WTC11 (cell line): ENCODE measurements around the gene TNFRSF4. TPM values are rescaled to one million over a fixed set of nuclear protein-coding genes. Genes with fewer than 3 reads are reported as not detected.
A peak's percentile ranks its signal among the peaks of the same experiment; 100 is the strongest.

Experiments
- ATAC-seq: fragments of 200-7000 bp; cut with Tn5 transposase; 2 replicates; pipeline ENCODE4 v1.10.0; 2021; ENCODE audit warnings: mild to moderate bottlenecking, moderate library complexity
- CTCF ChIA-PET: fragments of 300-600 bp; sonication (Branson Sonifier 250); formaldehyde crosslinking; loops from one replicate; lab custom pipeline; 2021; ENCODE audit warnings: antibody characterized with exemption; lab: Charles Lee
- POLR2A ChIA-PET: fragments of 350-600 bp; sonication (Branson Sonifier 250); formaldehyde crosslinking; loops from one replicate; lab custom pipeline; 2021; ENCODE audit warnings: antibody characterized with exemption; lab: Charles Lee
- DNase-seq: peaks from one replicate; pipeline ENCODE4 v3.0.0; 2021; ENCODE audit warnings: low spot score
- H3K27ac Mint-ChIP-seq: 2 replicates; pipeline ENCODE4 v1.8.0; 2021; ENCODE audit warnings: mixed read lengths
- H3K27me3 Mint-ChIP-seq: 2 replicates; pipeline ENCODE4 v1.8.0; 2021; ENCODE audit warnings: low read depth, mild to moderate bottlenecking, moderate library complexity, mixed read lengths
- H3K36me3 Mint-ChIP-seq: 2 replicates; pipeline ENCODE4 v1.8.0; 2021; ENCODE audit warnings: mixed read lengths
- H3K4me1 Mint-ChIP-seq: 2 replicates; pipeline ENCODE4 v1.8.0; 2022; ENCODE audit warnings: mixed read lengths
- H3K4me3 Mint-ChIP-seq: 2 replicates; pipeline ENCODE4 v1.8.0; 2021; ENCODE audit warnings: mild to moderate bottlenecking, moderate library complexity, mixed read lengths
- H3K9me3 Mint-ChIP-seq: 2 replicates; pipeline ENCODE4 v1.8.0; 2021; ENCODE audit warnings: mixed read lengths
- CREM ChIP-seq: sonication (generic); formaldehyde crosslinking; IDR thresholded peaks from 2 replicates; pipeline ENCODE4 v1.8.1; 2022; ENCODE audit warnings: mild to moderate bottlenecking, missing genetic modification reagents, moderate library complexity
- EMX1 ChIP-seq: fragments of 250-450 bp; sonication (Bioruptor Pico); IDR thresholded peaks from 2 replicates; pipeline ENCODE4 v1.8.0; 2021; ENCODE audit warnings: mild to moderate bottlenecking
- FOXK1 ChIP-seq: sonication (generic); formaldehyde crosslinking; IDR thresholded peaks from 2 replicates; pipeline ENCODE4 v1.8.0; 2022; ENCODE audit warnings: mild to moderate bottlenecking, moderate library complexity, missing genetic modification reagents
- FOXP1 ChIP-seq: sonication (generic); formaldehyde crosslinking; IDR thresholded peaks from 2 replicates; pipeline ENCODE4 v1.8.0; 2022; ENCODE audit warnings: missing genetic modification reagents, mild to moderate bottlenecking, moderate library complexity, borderline replicate concordance
- FOXP4 ChIP-seq: sonication (generic); formaldehyde crosslinking; IDR thresholded peaks from 2 replicates; pipeline ENCODE4 v1.8.0; 2022; ENCODE audit warnings: mild to moderate bottlenecking, missing genetic modification reagents
- GABPB1 ChIP-seq: sonication (generic); formaldehyde crosslinking; IDR thresholded peaks from 2 replicates; pipeline ENCODE4 v1.8.1; 2023; ENCODE audit warnings: mild to moderate bottlenecking, missing genetic modification reagents
- JUN ChIP-seq: sonication (generic); formaldehyde crosslinking; IDR thresholded peaks from 2 replicates; pipeline ENCODE4 v1.8.0; 2023; ENCODE audit warnings: mild to moderate bottlenecking, missing genetic modification reagents
- KAT7 ChIP-seq: sonication (generic); formaldehyde crosslinking; IDR thresholded peaks from 2 replicates; pipeline ENCODE4 v1.8.1; 2023; ENCODE audit warnings: missing genetic modification reagents, mild to moderate bottlenecking, borderline replicate concordance
- MAX ChIP-seq: sonication (generic); formaldehyde crosslinking; IDR thresholded peaks from 2 replicates; pipeline ENCODE4 v1.8.0; 2022; ENCODE audit warnings: mild to moderate bottlenecking, missing genetic modification reagents
- NR1H2 ChIP-seq: sonication (generic); formaldehyde crosslinking; IDR thresholded peaks from 2 replicates; pipeline ENCODE4 v1.9.0; 2021; ENCODE audit warnings: mild to moderate bottlenecking, moderate library complexity, missing genetic modification reagents
- PRDM15 ChIP-seq: sonication (generic); formaldehyde crosslinking; IDR thresholded peaks from 2 replicates; pipeline ENCODE4 v1.8.0; 2022; ENCODE audit warnings: missing genetic modification reagents
- RELA ChIP-seq: sonication (generic); formaldehyde crosslinking; IDR thresholded peaks from 2 replicates; pipeline ENCODE4 v1.8.1; 2022; ENCODE audit warnings: missing genetic modification reagents, mild to moderate bottlenecking, borderline replicate concordance
- SMAD3 ChIP-seq: sonication (generic); formaldehyde crosslinking; IDR thresholded peaks from 2 replicates; pipeline ENCODE4 v1.8.0; 2022; ENCODE audit warnings: missing genetic modification reagents, mild to moderate bottlenecking, borderline replicate concordance
- SP1 ChIP-seq: sonication (generic); formaldehyde crosslinking; conservative IDR thresholded peaks from 2 replicates; pipeline ENCODE4 v1.8.1; 2022; ENCODE audit warnings: missing genetic modification reagents
- STAT6 ChIP-seq: sonication (generic); formaldehyde crosslinking; conservative IDR thresholded peaks from 2 replicates; pipeline ENCODE4 v1.8.1; 2023; ENCODE audit warnings: mild to moderate bottlenecking, low read depth, missing genetic modification reagents, moderate library complexity
- TP53 ChIP-seq: sonication (generic); formaldehyde crosslinking; IDR thresholded peaks from 2 replicates; pipeline ENCODE4 v1.8.1; 2023; ENCODE audit warnings: mild to moderate bottlenecking, missing genetic modification reagents
- USF1 ChIP-seq: sonication (generic); formaldehyde crosslinking; IDR thresholded peaks from 2 replicates; pipeline ENCODE4 v1.8.0; 2022; ENCODE audit warnings: mild to moderate bottlenecking, missing genetic modification reagents
- ZNF232 ChIP-seq: sonication (generic); formaldehyde crosslinking; IDR thresholded peaks from 2 replicates; pipeline ENCODE4 v1.8.0; 2022; ENCODE audit warnings: mild to moderate bottlenecking, missing genetic modification reagents
- ZNF512 ChIP-seq: sonication (generic); formaldehyde crosslinking; IDR thresholded peaks from 2 replicates; pipeline ENCODE4 v1.8.1; 2022; ENCODE audit warnings: missing genetic modification reagents, borderline replicate concordance
- total RNA-seq: library from RNA; stranded (reverse); gene quantifications from 3 replicates; pipeline ENCODE4 v1.2.3, GENCODE V29; 2021

Gene TNFRSF4
- total RNA-seq, 1 experiment from 2014 or later, result 0.33 TPM

- TF ChIP-seq STAT6 (CRISPR knock-in tag) (no peak), MAX (CRISPR knock-in tag) (no peak), USF1 (CRISPR knock-in tag) (no peak), SP1 (no peak), RELA (CRISPR knock-in tag) (no peak), TP53 (CRISPR knock-in tag) (no peak), FOXK1 (CRISPR knock-in tag) (no peak), EMX1 (CRISPR knock-in tag) (no peak), KAT7 (CRISPR knock-in tag) (no peak), ZNF512 (CRISPR knock-in tag) (no peak), CREM (CRISPR knock-in tag) (no peak)
Observed at GRCh38 chr1:1179983-1180861, 33.7 kb downstream of the TNFRSF4 start (continued).

- POLR2A ChIA-PET, result no interaction called here
- CTCF ChIA-PET, result interaction anchor here (0.6 kb wide), 1 partner anchor 253 kb away, joined by 3 read pairs; no protein-coding TSS in a partner anchor
- no peaks in the 10 kb centered on the region for H3K36me3 Mint-ChIP-seq
- peaks cover 14% of the 10 kb centered on the region for H3K4me1 Mint-ChIP-seq
- H3K27me3 Mint-ChIP-seq, result peaks cover 15% of the 10 kb centered on the region
- ATAC-seq, result no peak
- no peak overlapping the region for H3K27ac Mint-ChIP-seq
- peak; percentile 11 for DNase-seq
- H3K4me3 Mint-ChIP-seq, result no peak overlapping the region
- no peaks in the 10 kb centered on the region for H3K9me3 Mint-ChIP-seq
- TF ChIP-seq FOXP1 (no peak), GABPB1 (no peak), NR1H2 (CRISPR knock-in tag) (no peak), JUN (no peak), FOXP4 (CRISPR knock-in tag) (no peak), RELA (CRISPR knock-in tag) (no peak), EMX1 (CRISPR knock-in tag) (no peak), SMAD3 (CRISPR knock-in tag) (no peak), ZNF232 (CRISPR knock-in tag) (no peak), PRDM15 (CRISPR knock-in tag) (no peak)
Observed at GRCh38 chr1:1179346-1179982, 34.5 kb downstream of the TNFRSF4 start.
